Suprapubic skin (tissue), 4 donors: Measurements from ENCODE around the gene EME2. TPM values are rescaled to one million over a fixed set of nuclear protein-coding genes. Genes with fewer than 3 reads are reported as not detected.

Source experiments
- DNase-seq, 2 donors: peaks; one replicate each; pipeline ENCODE4 v3.0.0-alpha.2; 2019; ENCODE audit warnings: low spot score in 2 of 2
- H3K27ac ChIP-seq: fragments of 200-600 bp; sonication (generic); one replicate; pipeline ENCODE4 v1.5.1; 2019
- H3K27me3 ChIP-seq: fragments of 200-600 bp; sonication (generic); one replicate; pipeline ENCODE4 v1.5.1; 2019
- H3K36me3 ChIP-seq: fragments of 200-600 bp; sonication (generic); one replicate; pipeline ENCODE4 v1.5.1; 2019
- H3K4me1 ChIP-seq: fragments of 200-600 bp; sonication (generic); one replicate; pipeline ENCODE4 v1.5.1; 2019
- H3K4me3 ChIP-seq: fragments of 200-600 bp; sonication (generic); one replicate; pipeline ENCODE4 v1.5.1; 2019; ENCODE audit warnings: mild to moderate bottlenecking
- H3K9me3 ChIP-seq: fragments of 200-600 bp; sonication (generic); one replicate; pipeline ENCODE4 v1.5.1; 2019
- CTCF ChIP-seq, 2 donors: fragments of 200-600 bp in 1 of 2; fragments of 450-650 bp in 1 of 2; sonication (generic) in 1 of 2; IDR thresholded peaks; one replicate each; pipeline ENCODE4 v1.5.1; 2016 to 2019; ENCODE audit warnings: antibody characterized with exemption in 2 of 2, mild to moderate bottlenecking in 1 of 2, moderate library complexity in 1 of 2
- EP300 ChIP-seq: sonication (generic); formaldehyde crosslinking; IDR thresholded peaks from one replicate; pipeline ENCODE4 v1.6.1; 2017; ENCODE audit warnings: antibody characterized with exemption
- POLR2A ChIP-seq, 2 donors: fragments of 450-650 bp; IDR thresholded peaks; one replicate each; pipeline ENCODE4 v1.6.1; 2017; ENCODE audit warnings: antibody characterized with exemption in 2 of 2, mild to moderate bottlenecking in 2 of 2, moderate library complexity in 2 of 2
- POLR2AphosphoS5 ChIP-seq, 3 donors: sonication (generic); formaldehyde crosslinking; IDR thresholded peaks; one replicate each; pipeline ENCODE4 v1.6.1; 2017; ENCODE audit warnings: antibody characterized with exemption in 3 of 3
- WGBS: methylation state at CpG from one replicate; pipeline ENCODE4 v1.1.5; 2018; 5-methylcytosine and 5-hydroxymethylcytosine counted together
- total RNA-seq, 4 donors: library from RNA; depleted of rRNA; stranded (reverse); fragments of >200 nt; gene quantifications; one replicate each; pipeline ENCODE4 v1.1.0, GENCODE V29; 2016

EME2 gene
- total RNA-seq, 4 donors from 2014 or later, result 9.8 to 26.3 (median 15.1) TPM

DNA sequence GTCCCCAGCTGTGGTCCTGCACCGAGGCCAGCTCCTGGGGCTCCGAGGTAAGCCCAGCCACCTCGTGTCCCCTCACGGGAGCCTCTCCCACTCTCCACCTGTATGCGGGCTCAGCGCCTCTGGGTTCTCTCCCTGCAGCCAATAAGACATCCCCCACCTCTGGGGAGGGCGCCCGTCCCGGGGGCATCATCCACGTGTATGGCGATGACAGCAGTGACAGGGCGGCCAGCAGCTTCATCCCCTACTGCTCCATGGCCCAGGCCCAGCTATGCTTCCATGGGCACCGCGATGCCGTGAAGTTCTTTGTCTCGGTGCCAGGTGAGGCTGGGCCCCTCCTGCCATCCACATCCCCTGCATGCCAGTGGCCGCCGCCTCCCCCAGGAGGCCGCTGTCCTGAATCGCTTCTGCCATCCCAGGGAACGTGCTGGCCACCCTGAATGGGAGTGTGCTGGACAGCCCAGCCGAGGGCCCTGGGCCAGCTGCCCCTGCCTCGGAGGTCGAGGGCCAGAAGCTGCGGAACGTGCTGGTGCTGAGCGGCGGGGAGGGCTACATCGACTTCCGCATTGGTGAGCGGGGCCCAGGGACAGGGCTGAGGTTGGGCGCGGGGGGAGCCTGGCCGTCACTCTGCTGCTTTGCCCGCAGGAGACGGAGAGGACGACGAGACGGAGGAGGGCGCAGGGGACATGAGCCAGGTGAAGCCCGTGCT is 4.4 kb upstream of the EME2 start:
- H3K27ac ChIP-seq, result no peak overlapping the region
- 93% methylated on average over 21 of the region's 41 CpGs for WGBS

DNA sequence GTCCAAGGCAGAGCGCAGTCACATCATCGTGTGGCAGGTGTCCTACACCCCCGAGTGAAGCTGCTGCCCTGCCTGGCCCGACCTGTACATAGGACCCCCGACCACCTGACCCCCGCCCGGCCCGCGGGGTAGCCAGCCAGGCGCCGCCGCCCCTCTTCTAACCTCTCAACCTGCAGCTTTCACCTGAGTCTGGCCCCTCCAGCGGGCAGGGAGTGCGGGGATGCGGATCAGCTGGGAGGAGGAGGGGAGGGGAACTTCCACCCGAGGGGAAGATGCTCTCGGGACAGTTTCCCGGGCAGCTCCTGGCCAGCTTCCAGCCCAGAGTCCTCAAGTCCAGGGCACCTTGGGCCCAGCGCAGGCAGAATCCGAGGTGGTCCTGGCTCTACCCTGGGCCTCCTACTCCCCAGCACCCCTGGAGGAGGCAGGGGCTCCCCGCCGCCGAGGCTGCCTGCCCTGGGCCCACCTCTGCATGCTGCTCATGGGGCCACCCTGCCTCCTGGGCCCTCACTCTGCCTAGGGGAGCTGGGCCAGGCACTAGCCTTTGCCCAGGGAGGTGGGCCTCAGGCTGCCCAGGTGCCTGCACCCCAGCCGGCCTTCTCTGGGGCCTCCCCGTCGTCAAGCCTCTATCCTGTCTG is 3.7 kb upstream of the EME2 start:
- H3K9me3 ChIP-seq, result no peaks in the 10 kb centered on the region
- H3K36me3 ChIP-seq, result peaks cover 49% of the 10 kb centered on the region
- 79% methylated on average over 4 of the region's 26 CpGs for WGBS
- no peaks in the 10 kb centered on the region for H3K27me3 ChIP-seq
- no peak for DNase-seq
- TF ChIP-seq POLR2A (IDR thresholded peaks at IDR 0.05) (no peak), EP300 (no peak), CTCF (IDR thresholded peaks at IDR 0.05) (no peak), POLR2AphosphoS5 (IDR thresholded peaks at IDR 0.05) (no peak)
- H3K4me3 ChIP-seq, result no peak overlapping the region
- H3K4me1 ChIP-seq, result peaks cover 44% of the 10 kb centered on the region
- H3K27ac ChIP-seq, result no peak overlapping the region

More for the DNA sequence above, 4.4 kb upstream of the EME2 start:
- Histone ChIP-seq H3K27me3 (no peaks in the 10 kb centered on the region), H3K4me1 (peaks cover 40% of the 10 kb centered on the region), H3K4me3 (no peak overlapping the region), H3K36me3 (peaks cover 54% of the 10 kb centered on the region), H3K9me3 (no peaks in the 10 kb centered on the region)
- no peak for DNase-seq
- TF ChIP-seq CTCF (IDR thresholded peaks at IDR 0.05) (no peak), POLR2A (IDR thresholded peaks at IDR 0.05) (no peak), EP300 (no peak), POLR2AphosphoS5 (IDR thresholded peaks at IDR 0.05) (no peak)

GRCh38 chr16:1769402-1770300 is 3.0 kb upstream of the EME2 start:
- H3K36me3 ChIP-seq, result peaks cover 41% of the 10 kb centered on the region
- peaks cover 44% of the 10 kb centered on the region for H3K4me1 ChIP-seq
- no peak for DNase-seq
- H3K4me3 ChIP-seq, result peak overlapping the region; percentile 92
- 73% methylated on average over 11 of the region's 27 CpGs for WGBS
- peak overlapping the region; percentile 94 for H3K27ac ChIP-seq
- H3K9me3 ChIP-seq, result no peaks in the 10 kb centered on the region
- TF ChIP-seq CTCF (IDR thresholded peaks at IDR 0.05), result no peak
- TF ChIP-seq POLR2A (IDR thresholded peaks at IDR 0.05), result no peak
- no peak for TF ChIP-seq EP300
- no peak for TF ChIP-seq POLR2AphosphoS5 (IDR thresholded peaks at IDR 0.05)
- no peaks in the 10 kb centered on the region for H3K27me3 ChIP-seq

DNA sequence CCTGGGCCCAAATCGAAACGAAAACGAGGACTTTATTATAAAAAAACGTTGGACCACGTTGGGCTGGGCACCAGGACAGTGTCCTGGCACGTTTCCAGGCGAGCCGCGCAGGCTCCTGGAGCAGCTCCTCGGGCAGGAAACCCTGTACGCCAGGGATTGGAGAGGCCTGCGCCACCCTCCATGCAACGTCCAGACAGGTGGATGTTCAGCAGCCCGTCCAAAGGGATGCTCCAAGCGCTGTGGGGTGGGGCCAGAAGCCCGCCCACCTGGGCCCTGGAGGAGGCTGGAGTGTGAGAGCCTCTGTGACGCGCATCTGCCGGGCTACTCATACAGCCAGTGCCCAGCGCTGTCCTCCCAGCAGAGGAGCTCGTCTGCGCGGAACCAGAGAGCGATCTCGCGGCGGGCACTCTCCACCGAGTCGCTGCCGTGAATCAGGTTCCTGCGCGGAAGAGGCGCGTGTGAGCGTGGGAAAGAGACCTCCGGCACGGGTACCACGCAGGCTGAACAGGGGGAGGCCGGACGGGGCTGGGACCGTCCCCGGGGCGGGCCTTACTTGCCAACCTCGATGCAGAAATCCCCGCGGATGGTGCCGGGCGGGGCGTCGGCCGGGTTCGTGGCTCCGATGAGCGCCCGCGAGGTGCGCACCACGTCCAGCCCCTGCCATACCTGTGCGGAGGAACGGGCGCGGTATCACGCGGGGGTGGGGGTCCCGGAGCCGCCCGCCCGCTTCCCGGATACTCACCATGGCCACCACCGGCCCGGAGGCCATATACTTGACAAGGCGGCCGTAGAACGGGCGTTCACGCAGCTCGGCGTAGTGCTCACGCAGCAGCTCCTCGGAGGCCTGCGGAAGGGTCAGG is 2.1 kb upstream of the EME2 start:
- Histone ChIP-seq H3K4me1 (peaks cover 47% of the 10 kb centered on the region), H3K36me3 (peaks cover 37% of the 10 kb centered on the region)
- WGBS, result 16% methylated on average over 18 of the region's 81 CpGs

More for the DNA sequence above, 2.1 kb upstream of the EME2 start:
- TF ChIP-seq POLR2A (IDR thresholded peaks at IDR 0.05) (peak in 1 of 2 donors; percentile 23), EP300 (no peak), POLR2AphosphoS5 (IDR thresholded peaks at IDR 0.05) (peak in 1 of 3 donors; percentile 20), CTCF (IDR thresholded peaks at IDR 0.05) (no peak)
- H3K4me3 ChIP-seq, result peak overlapping the region; percentile 92
- DNase-seq, result no peak
- H3K9me3 ChIP-seq, result no peaks in the 10 kb centered on the region
- no peaks in the 10 kb centered on the region for H3K27me3 ChIP-seq
- peak overlapping the region; percentile 94 for H3K27ac ChIP-seq
